Heart right ventricle (tissue), 16 donors: ENCODE data around the gene RDH5. TPM values are rescaled to one million over a fixed set of nuclear protein-coding genes. Genes with fewer than 3 reads are reported as not detected.

Source experiments
- ATAC-seq, 8 donors: fragments of 200-7000 bp; cut with Tn5 transposase; one replicate each; pipeline ENCODE4 v1.9.1; 2020; ENCODE audit warnings: mild to moderate bottlenecking in 8 of 8, moderate library complexity in 8 of 8, moderate number of reproducible peaks in 1 of 8
- DNase-seq, 2 donors: peaks; one replicate each; pipeline ENCODE4 v3.0.0-alpha.2; 2020
- H3K27ac ChIP-seq, 10 donors: fragments of 200-600 bp; sonication (generic) in 2 of 10; one replicate each; pipeline versions ENCODE4 v1.5.0 to v1.8.0; 2020 to 2022; ENCODE audit warnings: mild to moderate bottlenecking in 3 of 10
- H3K27me3 ChIP-seq, 7 donors: fragments of 200-600 bp; one replicate each; pipeline ENCODE4 v1.8.0; 2021 to 2022; ENCODE audit warnings: mild to moderate bottlenecking in 2 of 7
- H3K36me3 ChIP-seq, 9 donors: fragments of 200-600 bp; sonication (generic) in 1 of 9; one replicate each; pipeline versions ENCODE4 v1.5.0 to v1.8.0; 2020 to 2022; ENCODE audit warnings: mild to moderate bottlenecking in 2 of 9
- H3K4me1 ChIP-seq, 9 donors: fragments of 200-600 bp; sonication (generic) in 1 of 9; one replicate each; pipeline versions ENCODE4 v1.5.0 to v1.8.0; 2020 to 2022; ENCODE audit warnings: mild to moderate bottlenecking in 4 of 9
- H3K4me3 ChIP-seq, 10 donors: fragments of 200-600 bp; sonication (generic) in 2 of 10; one replicate each; pipeline versions ENCODE4 v1.5.0 to v1.8.0; 2020 to 2022; ENCODE audit warnings: mild to moderate bottlenecking in 7 of 10, moderate library complexity in 2 of 10
- H3K9me3 ChIP-seq, 11 donors: fragments of 200-600 bp in 10 of 11; sonication (generic) in 2 of 11; one replicate each; pipeline versions ENCODE4 v1.5.0 to v1.8.0; 2013 to 2022; ENCODE audit warnings: mild to moderate bottlenecking in 2 of 11, control low read depth in 1 of 11, moderate library complexity in 1 of 11
- WGBS, 2 donors: extraction: QIAGEN DNeasy Blood & Tissue Kit; methylation state at CpG; one replicate each; pipeline ENCODE4 v1.1.7; 2013; ENCODE audit warnings: inconsistent platforms in 1 of 2; 5-methylcytosine and 5-hydroxymethylcytosine counted together
- intact Hi-C, 10 donors: fragments of 100-400 bp; cut with DNase I; formaldehyde crosslinking; loops; one replicate each; pipeline versions ENCODE4 v1.11.1 to v1.14.2; 2022
- polyA plus RNA-seq, 2 donors: library from polyadenylated mRNA; stranded (reverse); fragments of 200-250 nt; gene quantifications; one replicate each; pipeline ENCODE4 v1.2.3, GENCODE V29; 2013
- total RNA-seq, 10 donors: library from RNA; stranded (reverse); fragmentation: NEBNext Ultra II Directional in 3 of 10; extraction: Animal tissue kit (Norgen Biotek cat#: 25700) in 3 of 10; gene quantifications; one replicate each; pipeline versions ENCODE4 v1.2.1 to v1.2.4, GENCODE V29; 2021 to 2023
- TF ChIP-seq, protein P1 (sequence below), 9 donors: fragments of 200-600 bp; sonication (generic) in 2 of 9; IDR thresholded peaks; one replicate each; pipeline versions ENCODE4 v1.5.0 to v1.8.0; 2021 to 2022; ENCODE audit warnings: antibody characterized with exemption in 9 of 9, mild to moderate bottlenecking in 5 of 9, moderate library complexity in 1 of 9
- donor health status: Arrhythmogenic right ventricular cardiomyopathy.
- donor health status: ischemic (EF 13 %, LVEDD 7.1; RV severe dilation, severe dysfunction).
- donor health status: healthy with polysubstance abuse.
- donor health status: DM: no; HTN: yes; CAD: no.
- donor health status: DM: no; HTN: no; CAD: no.
- donor health status: ischemic (EF 25% LVEDD 6.9; RV normal size, moderate dysfunction).
- donor health status: ischemic (EF 25% LVEDD 5.7; RV mildly dilated, moderate dysfunction).
- donor health status: healthy.
- donor health status: DM: yes; HTN: yes; CAD: no.
- donor health status: Ischemic cardiomyopathy.
- donor health status: ischemic (EF 35%, LVEDD 5.7; RV mildly dilated, moderate dysfunction).
- donor health status: nonischemic (EF 11% LVEDD 7.7; RV severe dilation, severe dysfunction).
- donor health status: DM: yes; HTN: yes; CAD: no.
- donor health status: PGD.
- donor health status: ischemic (EF 29% LVEDD 5.4; RV normal size, mild dysfunction).
- donor health status: nonischemic (EF 23%, LVEDD 6.1; RV moderate dilation, normal function).

The RDH5 gene
- total and polyA plus RNA-seq, 12 donors, result 4.9 to 54.5 (median 15.2) TPM

DNA sequence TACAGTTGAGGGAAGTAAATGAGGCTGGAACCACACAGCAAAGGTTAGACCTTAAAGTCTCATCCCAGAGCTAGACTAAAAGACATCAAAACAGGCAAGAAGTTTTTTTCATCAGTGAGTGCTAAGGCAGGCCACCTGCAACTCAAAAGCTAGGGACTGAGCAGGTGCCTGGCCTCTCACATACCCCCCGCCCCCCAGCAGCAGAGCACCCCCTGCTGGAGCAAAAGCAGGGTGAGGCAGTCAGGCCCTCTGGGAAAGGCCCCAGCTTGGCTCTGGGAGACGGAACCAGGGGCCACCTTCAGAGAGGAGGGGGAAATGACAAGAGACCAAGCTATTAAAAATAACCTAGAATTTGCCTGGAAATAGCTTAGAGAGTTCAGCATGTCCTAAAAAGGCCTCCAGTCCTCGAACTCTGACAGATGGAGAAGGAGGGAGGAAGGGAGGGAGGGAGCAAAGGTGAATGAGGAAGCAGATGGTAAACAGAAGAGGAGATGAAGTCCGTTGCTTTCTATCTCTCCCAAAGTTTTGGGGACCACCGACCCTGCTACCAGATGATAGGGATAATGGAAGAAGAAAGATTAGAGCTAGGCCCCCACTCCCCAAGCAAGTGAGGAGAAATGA lies 14.3 kb upstream of the RDH5 start:
- DNase-seq (peak in 1 of 2 donors; percentile 46), ATAC-seq (peak in 3 of 8 donors; percentile 18 to 24 (median 18))
- Histone ChIP-seq H3K27ac (peak overlapping the region; percentile 59 to 98 (median 89)), H3K4me3 (peak overlapping the region; percentile 41 to 87 (median 72)), H3K4me1 (peaks cover 0 to 73% (median 47%) of the 10 kb centered on the region in 9 donors), H3K27me3 (peaks cover 0 to 20% (median 0%) of the 10 kb centered on the region in 7 donors), H3K9me3 (no peaks in the 10 kb centered on the region), H3K36me3 (peaks cover 0 to 15% (median 0%) of the 10 kb centered on the region in 9 donors)
- WGBS, 2 donors, result 21 to 38% methylated on average over 5 of the region's 5 CpGs
- TF ChIP-seq, protein P1, sequence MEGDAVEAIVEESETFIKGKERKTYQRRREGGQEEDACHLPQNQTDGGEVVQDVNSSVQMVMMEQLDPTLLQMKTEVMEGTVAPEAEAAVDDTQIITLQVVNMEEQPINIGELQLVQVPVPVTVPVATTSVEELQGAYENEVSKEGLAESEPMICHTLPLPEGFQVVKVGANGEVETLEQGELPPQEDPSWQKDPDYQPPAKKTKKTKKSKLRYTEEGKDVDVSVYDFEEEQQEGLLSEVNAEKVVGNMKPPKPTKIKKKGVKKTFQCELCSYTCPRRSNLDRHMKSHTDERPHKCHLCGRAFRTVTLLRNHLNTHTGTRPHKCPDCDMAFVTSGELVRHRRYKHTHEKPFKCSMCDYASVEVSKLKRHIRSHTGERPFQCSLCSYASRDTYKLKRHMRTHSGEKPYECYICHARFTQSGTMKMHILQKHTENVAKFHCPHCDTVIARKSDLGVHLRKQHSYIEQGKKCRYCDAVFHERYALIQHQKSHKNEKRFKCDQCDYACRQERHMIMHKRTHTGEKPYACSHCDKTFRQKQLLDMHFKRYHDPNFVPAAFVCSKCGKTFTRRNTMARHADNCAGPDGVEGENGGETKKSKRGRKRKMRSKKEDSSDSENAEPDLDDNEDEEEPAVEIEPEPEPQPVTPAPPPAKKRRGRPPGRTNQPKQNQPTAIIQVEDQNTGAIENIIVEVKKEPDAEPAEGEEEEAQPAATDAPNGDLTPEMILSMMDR (IDR thresholded peaks at IDR 0.05), result peak in 8 of 9 donors; percentile 30 to 67 (median 54)
- intact Hi-C loops, result no loop called here

GRCh38 chr12:55706568-55707218 lies 13.5 kb upstream of the RDH5 start:
- Histone ChIP-seq H3K9me3 (no peaks in the 10 kb centered on the region), H3K27me3 (peaks cover 0 to 20% (median 0%) of the 10 kb centered on the region in 7 donors), H3K27ac (peak overlapping the region; percentile 59 to 98 (median 89)), H3K4me1 (peaks cover 0 to 65% (median 42%) of the 10 kb centered on the region in 9 donors), H3K4me3 (peak overlapping the region; percentile 41 to 87 (median 72)), H3K36me3 (peaks cover 0 to 11% (median 0%) of the 10 kb centered on the region in 9 donors)
- intact Hi-C loops, result no loop called here
- ATAC-seq (no peak), DNase-seq (no peak)
- WGBS, 2 donors, result 27 to 40% methylated on average over 2 of the region's 2 CpGs
- TF ChIP-seq, protein P1 (IDR thresholded peaks at IDR 0.05), result no peak

DNA sequence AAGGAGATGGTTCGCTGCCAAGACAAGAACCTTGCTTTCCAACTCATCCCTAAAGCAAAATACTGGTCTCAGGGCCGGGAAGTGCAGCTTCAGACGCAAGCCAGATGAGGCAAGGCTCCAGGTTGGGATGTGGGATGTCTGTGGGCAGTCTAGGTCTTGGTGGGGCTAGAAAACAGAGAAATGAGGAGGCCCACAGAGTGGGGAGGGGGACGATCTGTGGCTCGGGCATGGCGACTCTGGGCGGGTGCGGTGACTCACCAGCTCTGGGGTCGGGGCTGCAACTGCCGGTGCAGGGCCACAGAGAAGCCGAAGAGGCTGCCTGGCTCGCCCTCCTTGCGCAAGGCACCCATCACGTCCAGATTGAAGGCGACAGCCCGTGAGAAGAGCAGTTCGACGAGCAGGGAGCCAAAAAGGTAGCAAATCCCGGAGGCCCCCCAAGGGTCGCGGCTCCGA lies 12.9 kb upstream of the RDH5 start:
- no peak for ATAC-seq
- peak overlapping the region; percentile 59 to 98 (median 89) for H3K27ac ChIP-seq
- peaks cover 0 to 60% (median 42%) of the 10 kb centered on the region in 9 donors for H3K4me1 ChIP-seq
- H3K4me3 ChIP-seq, result peak overlapping the region; percentile 41 to 87 (median 72)
- H3K9me3 ChIP-seq, result no peaks in the 10 kb centered on the region
- no peak for DNase-seq
- 2 to 11% methylated on average over 22 of the region's 22 CpGs for WGBS, 2 donors
- intact Hi-C loops, result no loop called here
- TF ChIP-seq, protein P1 (IDR thresholded peaks at IDR 0.05), result no peak
- H3K27me3 ChIP-seq, result peaks cover 0 to 20% (median 0%) of the 10 kb centered on the region in 7 donors
- H3K36me3 ChIP-seq, result peaks cover 0 to 7% (median 0%) of the 10 kb centered on the region in 9 donors

DNA sequence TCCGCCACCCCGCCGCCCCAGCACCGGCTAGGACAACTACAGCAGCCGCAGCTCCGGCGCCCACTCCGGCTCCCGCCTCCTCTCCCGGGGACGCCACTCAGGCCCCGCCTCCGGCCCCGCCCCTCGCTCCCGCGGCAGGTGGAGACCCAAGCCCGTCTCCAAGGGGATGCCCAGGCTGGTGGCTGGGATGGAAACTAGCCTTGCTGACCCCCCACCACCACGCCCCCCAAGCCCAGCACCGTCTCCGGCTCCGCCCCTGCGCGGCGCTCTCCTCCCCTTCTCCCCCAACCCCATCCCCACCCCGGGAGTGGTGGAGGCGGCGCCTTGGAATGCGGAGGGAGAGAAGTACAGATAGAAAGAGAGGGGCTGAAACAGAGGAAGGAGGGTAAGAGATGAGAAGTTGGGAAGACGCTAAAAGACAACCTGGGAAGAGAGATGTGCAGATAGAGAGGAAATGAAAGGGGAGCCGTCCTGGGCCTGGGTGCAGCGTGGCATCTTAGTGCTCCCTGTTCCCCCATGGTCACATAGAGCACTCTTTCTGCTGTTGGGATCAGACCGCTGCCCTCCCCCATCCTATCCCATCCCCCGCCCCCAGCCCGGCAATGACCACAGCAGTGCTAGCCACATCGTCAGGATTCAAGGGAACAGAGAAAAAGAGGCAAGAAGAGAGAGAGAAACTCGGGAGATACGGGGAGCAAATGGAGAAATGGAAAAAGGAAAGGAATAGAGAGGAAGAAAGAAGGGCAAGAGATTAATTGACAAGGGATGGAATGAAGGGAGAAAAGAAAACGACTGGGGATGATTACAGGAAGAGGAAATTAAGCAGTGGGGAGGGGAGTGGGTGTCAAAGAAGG lies 12.1 kb upstream of the RDH5 start, which contains the start of gene ITGA7:
Gene ITGA7, minus strand, starts transcription at position 64 of the 854 bp plus-strand sequence. CDS start 222 bp downstream, outside the sequence.
- DNase-seq (peak; percentile 82 to 87), ATAC-seq (peak; percentile 43 to 73 (median 56))
- peaks cover 0 to 20% (median 0%) of the 10 kb centered on the region in 7 donors for H3K27me3 ChIP-seq
- peak within 1 kb of the TSS; percentile 69 to 98 (median 89) for H3K27ac ChIP-seq
- H3K4me1 ChIP-seq, result peaks cover 0 to 60% (median 37%) of the 10 kb centered on the region in 9 donors
- no peaks in the 10 kb centered on the region for H3K9me3 ChIP-seq
- WGBS, 2 donors, result 0 to 1% methylated on average over 37 to 39 of the region's 39 CpGs
- H3K36me3 ChIP-seq, result no peaks in the 10 kb centered on the region
- intact Hi-C loops, result loop anchor here in 1 of 10 donors (2.0 kb wide), 1 partner anchor 21 kb away; the partner anchor contains the start of gene CD63
- peak within 1 kb of the TSS; percentile 41 to 87 (median 72) for H3K4me3 ChIP-seq
- TF ChIP-seq, protein P1 (IDR thresholded peaks at IDR 0.05), result no peak
